Panc1 (cell line): ENCODE results near the gene GLB1L2.

Source experiments
- CTCF ChIP-seq: fragments of 450-650 bp; IDR thresholded peaks from 2 replicates; pipeline ENCODE4 v1.5.1; 2017; ENCODE audit warnings: mild to moderate bottlenecking
- POLR2AphosphoS5 ChIP-seq: IDR thresholded peaks from 2 replicates; pipeline ENCODE4 v1.6.1; 2012; ENCODE audit warnings: mild to moderate bottlenecking, low read depth, low read length, moderate library complexity
- SIN3A ChIP-seq: IDR thresholded peaks from 2 replicates; pipeline ENCODE4 v1.6.1; 2012; ENCODE audit warnings: low read depth, mild to moderate bottlenecking, low read length, moderate library complexity, borderline replicate concordance; ENCODE audit not compliant: insufficient read depth
- TF ChIP-seq, protein P1 (sequence below), 2 experiments: IDR thresholded peaks; 2 replicates each; pipeline ENCODE4 v1.6.1; 2011 to 2012; ENCODE audit warnings: low read depth in 2 of 2, control low read depth in 1 of 2, low read length in 1 of 2, mild to moderate bottlenecking in 1 of 2, moderate library complexity in 1 of 2; ENCODE audit not compliant: insufficient read depth in 1 of 2

DNA sequence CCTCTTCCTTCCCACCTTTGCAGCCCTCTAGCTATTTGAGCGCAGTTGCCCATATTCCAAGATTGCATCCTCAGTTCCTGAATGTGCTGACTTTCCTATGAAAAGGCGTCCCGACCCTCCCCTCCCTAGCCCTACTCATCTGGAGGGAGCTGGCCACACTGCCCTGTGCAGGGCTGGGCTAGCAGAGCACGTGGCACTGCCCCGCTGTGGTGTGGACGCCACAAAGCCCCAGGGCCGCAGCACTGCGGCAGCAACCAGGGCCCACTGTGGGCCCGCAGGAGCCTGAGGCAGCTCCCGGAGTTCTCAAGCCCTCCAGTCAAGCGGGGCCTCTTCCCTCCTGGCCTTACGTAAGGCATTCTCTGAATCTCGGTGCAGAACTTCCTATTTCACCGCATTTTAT is 52.6 kb downstream of the GLB1L2 start:
- no peak for TF ChIP-seq CTCF
- no peak for TF ChIP-seq POLR2AphosphoS5
- TF ChIP-seq SIN3A = no peak
- TF ChIP-seq, protein P1, sequence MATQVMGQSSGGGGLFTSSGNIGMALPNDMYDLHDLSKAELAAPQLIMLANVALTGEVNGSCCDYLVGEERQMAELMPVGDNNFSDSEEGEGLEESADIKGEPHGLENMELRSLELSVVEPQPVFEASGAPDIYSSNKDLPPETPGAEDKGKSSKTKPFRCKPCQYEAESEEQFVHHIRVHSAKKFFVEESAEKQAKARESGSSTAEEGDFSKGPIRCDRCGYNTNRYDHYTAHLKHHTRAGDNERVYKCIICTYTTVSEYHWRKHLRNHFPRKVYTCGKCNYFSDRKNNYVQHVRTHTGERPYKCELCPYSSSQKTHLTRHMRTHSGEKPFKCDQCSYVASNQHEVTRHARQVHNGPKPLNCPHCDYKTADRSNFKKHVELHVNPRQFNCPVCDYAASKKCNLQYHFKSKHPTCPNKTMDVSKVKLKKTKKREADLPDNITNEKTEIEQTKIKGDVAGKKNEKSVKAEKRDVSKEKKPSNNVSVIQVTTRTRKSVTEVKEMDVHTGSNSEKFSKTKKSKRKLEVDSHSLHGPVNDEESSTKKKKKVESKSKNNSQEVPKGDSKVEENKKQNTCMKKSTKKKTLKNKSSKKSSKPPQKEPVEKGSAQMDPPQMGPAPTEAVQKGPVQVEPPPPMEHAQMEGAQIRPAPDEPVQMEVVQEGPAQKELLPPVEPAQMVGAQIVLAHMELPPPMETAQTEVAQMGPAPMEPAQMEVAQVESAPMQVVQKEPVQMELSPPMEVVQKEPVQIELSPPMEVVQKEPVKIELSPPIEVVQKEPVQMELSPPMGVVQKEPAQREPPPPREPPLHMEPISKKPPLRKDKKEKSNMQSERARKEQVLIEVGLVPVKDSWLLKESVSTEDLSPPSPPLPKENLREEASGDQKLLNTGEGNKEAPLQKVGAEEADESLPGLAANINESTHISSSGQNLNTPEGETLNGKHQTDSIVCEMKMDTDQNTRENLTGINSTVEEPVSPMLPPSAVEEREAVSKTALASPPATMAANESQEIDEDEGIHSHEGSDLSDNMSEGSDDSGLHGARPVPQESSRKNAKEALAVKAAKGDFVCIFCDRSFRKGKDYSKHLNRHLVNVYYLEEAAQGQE (IDR thresholded peaks at IDR 0.05; ENCODE audit: insufficient read depth in 1 of 2, low read depth in 2 of 2, low read length in 1 of 2) = no peak
